ENCODE data around the gene P3H2.

P3H2 gene

DNA sequence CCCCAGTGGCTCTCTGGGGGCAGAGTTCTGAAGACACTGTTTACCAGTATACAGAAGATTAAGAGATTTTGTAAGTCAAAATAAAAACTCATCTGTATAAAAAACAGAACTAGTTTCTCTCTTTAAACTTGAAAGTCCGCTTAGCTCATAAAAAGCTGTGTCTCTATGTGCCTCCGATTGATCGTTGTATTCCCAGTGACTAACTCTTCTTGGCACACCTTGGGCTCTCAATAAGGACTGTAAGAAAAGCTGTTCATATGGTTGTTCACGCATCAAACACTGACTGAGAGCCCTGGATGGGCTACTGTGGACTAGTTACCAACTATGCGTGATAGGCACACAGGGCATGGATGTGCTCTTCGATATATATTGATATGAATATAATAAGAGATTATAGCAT, 107.9 kb downstream of the P3H2 start:
- DNase-seq, result no peak

DNA sequence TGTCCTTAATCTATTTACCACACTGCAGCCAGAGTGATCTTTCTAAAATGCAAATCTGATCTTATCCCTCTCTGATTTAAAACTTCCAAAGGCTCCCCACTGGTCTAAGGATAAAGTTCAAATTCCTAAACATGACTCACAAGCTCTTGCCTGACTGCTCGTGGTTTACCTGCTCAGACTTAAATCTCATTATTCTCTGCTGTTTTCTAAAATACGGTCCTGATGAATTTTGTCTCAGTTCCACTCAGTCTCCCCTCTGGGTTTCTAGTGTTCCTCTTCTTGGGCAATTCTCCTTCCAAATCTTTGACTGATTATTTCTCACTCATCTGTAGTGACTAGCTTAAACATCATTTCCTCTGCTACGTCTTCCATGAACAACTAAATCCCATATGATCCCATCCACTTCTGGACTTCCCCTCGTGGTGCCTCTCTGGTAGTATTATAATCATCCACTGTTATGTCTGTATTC, 108.3 kb downstream of the P3H2 start:
- no peak for DNase-seq

DNA sequence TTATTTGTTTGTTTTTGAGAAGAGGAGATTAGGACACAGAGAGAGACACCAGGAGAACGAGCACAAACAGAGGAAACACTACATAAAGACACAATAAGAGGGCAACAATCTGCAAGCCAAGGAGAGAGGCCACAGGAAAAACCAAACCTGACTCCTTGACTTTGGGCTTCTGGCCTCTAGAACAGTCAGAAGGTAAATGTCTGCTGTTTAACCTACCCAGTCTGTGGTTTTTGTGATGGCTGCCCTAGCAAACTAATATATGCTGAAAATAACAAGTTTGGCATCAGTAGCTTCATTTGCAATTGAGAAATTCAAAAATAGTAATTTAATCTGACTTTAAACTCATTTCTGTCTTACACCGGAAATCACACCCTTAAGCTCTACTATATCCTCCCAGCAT, 110.2 kb downstream of the P3H2 start:
- DNase-seq, result no peak

DNA sequence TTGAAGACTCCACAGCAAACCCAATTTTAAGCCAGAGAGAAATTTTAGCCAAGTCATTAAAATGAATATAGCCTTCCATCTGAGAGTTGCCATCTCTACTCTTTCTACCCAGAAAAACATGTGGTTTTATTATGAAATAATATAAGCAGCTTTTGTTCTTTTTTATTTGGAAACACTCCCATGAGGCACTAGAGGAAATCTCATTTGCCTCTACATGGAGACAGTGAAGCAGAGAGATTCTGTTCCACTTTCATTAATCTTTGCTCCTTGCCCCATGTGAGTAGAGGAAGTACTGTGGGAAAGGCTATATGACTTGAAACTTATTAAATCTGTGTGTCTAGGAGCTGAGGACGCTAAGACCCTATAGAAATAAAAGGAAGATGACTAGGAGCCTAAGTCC, 111.1 kb downstream of the P3H2 start:
- DNase-seq, result no peak

DNA sequence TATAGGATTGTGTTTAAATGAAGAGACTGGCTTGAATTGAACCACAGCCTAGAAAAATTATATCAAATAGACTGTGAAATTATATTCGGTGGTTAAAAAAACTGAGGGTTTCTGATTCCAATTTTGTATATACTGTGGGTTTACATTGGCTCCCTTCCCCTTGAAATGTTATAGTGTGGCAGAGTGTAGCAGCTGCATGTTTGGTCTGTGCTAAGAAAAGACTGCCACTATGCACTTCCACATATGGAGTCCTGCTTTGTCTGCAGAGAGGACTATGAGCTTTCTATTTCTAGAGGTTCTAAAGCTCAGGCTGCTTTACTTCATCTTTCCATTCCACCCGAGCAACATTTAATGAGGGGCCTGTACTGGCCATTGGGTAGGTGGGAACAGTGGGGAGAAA, 112.3 kb downstream of the P3H2 start:
- DNase-seq, result no peak

DNA sequence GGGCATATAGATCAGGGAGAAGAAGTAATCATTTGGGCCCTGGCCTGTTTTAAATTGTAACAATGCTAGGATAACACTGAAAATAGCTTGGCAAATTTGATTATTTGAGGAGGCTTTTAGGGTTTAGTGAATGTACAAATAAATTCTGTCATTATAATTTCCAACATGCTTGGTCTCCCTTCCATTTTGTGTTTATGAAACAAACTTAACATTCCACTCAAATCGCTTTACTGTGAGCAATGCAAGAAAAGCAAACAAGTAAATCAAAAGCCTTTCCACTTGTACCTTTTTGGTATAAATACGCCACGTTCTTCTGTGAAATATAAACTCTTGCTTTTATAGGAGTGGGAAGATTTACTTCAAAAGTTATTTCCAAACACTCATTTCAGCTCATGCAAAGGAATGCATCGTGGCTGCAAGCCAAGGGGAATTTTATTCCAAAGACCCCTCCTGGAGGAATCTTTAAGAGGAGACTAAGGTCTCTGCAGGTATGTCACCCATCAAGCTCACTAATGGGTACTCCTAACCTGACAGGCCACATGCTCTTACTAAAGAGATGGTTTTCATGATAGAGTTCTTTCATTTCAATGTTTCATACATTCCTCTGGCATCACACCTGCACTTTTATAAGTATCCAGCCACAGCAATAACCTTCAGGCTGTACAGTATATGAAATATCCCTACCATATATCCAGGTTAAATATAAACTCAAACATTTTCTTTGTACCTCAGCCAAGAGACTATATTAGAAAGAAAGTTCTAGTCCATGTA, 115.2 kb downstream of the P3H2 start:
- DNase-seq, result no peak

DNA sequence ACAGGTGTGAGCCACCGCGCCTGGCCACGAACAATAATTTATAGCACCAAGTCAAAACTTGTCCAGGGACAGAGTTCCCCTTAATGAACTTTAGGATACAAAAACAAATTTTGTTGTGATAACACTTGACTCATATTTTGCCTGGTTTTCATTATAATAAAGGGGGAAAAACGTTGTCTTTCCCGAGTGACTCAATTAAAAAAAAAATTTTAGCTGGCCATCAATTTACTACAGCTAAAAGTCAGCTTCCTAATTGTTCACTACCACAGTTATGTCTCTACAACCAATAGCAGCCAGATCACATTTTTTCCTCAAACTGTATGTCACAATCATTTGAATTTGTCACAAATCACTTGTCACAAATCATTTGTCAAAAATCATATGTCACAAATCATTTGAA, 116.0 kb downstream of the P3H2 start:
- DNase-seq, result no peak

DNA sequence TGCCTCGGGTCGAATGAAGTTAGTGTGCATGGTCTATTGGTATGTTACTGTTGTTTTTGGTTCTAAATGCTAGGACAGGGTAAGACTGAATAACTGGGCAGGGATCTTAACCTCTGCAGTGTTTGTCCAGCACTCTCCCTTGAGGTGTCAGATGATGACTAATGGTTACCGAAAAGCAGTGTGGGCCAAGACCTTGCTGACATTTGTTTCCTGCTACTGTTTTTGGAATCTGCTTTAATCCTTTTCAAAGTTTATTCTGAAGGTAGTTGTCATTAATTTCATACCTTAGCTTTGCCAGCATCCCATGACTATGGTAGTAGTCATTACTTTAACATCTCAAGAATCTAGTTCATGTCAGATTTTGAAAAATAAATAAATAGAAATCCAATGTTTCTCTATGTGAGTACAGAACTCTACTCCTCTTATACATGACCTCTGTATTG, 117.0 kb downstream of the P3H2 start:
- DNase-seq, result no peak

DNA sequence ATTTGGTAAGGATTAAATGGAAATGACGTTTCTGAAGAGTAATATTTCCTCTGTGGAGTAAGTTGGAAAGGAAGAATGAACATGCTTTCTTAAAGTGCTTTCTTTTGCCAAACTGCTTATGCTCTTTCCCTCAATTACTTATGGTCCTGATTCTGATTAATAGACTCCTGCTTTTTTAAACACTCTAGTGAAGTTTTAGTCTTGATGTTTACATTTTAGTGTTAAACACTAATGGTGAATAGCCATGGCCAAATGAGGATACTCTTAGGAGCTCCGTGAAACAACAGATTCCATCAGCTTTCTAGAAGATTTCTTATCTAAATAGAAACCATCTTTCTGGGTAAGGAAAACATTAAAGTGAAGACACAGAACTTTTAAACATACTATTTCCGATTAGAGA, 117.6 kb downstream of the P3H2 start:
- DNase-seq, result no peak

DNA sequence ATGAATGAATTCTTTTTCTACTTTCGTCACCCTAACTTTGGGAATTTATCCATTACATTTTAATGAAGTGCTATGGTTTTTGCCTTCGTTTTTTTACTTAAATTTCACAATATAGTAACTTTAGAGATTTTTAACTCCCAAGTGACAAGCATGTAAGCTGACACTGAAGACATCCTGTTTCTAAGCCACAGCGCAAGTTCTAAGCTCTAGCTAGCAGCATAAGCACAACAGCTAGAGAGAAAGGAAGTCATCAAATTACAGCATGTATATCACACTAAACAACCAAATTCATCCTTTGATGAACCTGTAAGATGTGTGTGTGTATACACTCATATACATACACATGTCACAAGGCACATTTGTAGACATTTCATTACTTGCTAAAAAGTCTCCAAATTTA, 119.3 kb downstream of the P3H2 start:
- DNase-seq, result no peak

DNA sequence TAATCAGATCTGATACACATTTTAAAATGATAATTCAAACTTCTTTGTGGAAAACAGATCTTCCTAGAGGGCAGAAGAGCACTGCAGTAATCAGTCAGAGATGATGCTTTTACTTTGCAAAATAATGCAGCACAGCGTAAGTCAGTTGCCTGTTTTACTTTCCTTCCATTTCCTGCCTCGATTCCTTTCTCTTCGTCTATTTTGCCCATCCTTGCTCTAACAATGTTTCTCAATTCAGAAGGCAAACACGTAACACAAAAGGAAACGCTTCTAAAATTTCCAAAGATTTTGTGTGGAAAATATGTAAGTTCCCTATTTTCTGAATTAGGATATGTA, 119.9 kb downstream of the P3H2 start:
- DNase-seq, result no peak

DNA sequence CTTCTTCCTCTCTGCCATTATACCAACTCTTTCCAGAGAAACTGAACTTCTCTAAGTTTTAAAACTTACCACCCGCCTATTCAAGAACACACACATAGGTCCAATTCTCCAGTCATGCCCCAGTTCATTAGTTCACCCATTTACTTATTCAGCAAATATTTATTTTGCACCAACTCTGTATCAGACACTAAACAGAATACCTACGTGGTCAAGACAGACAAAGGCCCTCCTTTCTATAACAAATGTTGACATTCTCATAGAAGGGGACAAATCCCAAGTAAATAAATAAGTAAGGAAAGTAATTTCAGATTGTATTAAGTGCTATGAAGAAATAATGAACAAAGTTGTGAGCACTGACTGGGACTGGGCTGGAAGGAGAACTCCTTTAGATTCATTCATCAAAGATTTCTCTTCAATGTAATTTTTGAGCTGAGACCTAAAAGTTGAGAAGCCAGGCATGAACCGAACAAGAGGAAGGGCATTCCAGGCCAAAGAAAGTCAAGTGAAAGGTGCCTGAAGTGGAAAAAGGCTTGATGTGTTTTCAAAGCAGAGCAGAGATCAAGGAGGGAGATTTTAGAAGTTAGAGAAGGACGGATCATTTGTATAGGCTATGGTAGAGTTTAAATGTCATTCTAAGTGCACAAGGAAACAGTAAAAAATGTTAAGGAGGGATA, 120.4 kb downstream of the P3H2 start:
- no peak for DNase-seq

DNA sequence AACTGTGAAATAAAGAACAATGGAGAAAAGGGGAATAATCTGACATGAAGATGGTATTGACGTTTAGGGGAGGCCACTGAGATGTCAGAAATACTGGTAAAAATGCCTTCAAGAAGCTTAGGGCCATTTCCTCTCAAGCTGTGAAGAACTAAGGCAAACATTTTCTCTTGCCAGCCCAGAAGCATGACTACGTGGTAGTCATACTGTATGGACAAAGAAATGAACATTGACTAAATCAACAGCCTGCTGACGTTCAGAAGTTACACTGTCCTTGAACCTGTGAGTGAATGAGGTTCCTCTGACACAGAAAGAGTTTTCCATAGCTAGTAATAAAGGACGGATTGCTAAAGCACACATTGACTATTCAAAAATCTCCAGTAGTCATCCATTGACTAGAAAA, 121.0 kb downstream of the P3H2 start:
- no peak for DNase-seq

DNA sequence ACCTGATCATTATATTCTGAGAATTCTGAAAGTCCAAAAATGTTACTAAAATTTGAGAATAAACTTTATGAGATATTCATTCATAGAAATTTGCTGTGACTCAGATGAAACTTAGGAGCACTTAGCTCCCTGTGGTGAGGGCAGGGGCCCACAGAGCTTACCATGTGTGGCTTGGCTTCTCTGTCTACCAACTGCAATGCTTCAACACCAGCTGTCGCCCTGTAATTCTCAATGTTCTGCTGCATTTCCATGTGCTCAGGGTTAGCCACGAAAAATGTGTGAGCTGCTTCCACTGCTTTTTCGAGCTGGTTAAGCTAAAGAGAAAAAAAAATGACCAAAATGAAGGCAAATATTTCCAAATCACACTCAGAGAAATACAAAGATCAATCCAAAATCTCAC, 125.6 kb downstream of the P3H2 start:
- no peak for DNase-seq

DNA sequence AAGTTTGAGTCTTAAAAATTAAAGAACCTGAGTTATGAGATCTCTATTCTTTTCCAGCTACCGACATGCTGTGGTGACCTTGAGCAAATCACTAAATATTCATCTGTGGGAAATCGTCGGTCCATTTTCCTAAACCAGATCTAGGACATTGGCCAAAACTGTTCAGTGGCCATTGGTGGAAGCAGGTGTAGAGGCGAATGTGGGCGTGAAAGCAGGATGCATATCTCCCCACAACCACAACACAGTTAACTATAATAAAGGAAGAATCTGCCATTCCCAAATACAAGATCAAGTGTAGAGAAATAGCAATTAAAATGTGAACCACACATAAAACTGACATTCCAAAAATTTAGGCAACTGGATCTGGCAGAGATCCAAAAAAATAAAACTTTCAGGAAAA, 129.9 kb downstream of the P3H2 start:
- DNase-seq, result no peak

DNA sequence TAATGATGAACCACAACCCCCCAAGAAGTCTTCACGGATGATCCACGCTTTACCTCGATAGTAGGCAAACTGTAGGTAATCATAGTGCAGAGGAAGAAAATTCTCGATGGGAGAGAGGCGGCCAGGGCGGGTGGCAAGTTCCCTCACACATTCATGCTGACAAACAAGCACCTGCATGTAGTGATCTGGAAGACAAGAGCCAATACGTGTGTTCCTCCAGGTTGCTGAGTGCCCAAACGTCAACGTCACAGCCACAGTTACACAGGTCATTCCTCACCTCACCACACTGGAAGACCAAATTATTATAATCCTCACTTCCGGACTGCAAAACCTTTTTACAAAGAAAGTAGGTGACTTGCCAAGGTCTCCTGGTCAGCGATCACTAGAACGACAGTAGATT, 131.8 kb downstream of the P3H2 start:
- DNase-seq, result no peak

DNA sequence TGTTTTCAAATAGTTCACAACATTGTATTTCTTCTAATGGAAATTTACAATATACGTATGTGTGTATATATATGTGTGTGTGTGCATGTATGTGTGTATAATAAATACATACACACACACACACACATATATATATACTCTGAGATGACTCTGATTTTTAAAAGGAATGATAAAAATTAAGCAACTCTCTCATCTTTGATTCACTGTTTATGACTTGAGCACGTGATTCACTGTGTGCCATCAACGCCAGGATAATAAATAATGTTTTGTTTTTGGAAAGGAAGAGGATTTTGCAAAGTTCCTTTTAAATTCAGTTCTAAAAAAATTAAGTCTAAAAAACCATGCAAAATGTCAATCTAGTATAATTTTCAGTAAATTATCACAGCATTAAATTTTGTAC, 132.4 kb downstream of the P3H2 start:
- DNase-seq, result no peak

DNA sequence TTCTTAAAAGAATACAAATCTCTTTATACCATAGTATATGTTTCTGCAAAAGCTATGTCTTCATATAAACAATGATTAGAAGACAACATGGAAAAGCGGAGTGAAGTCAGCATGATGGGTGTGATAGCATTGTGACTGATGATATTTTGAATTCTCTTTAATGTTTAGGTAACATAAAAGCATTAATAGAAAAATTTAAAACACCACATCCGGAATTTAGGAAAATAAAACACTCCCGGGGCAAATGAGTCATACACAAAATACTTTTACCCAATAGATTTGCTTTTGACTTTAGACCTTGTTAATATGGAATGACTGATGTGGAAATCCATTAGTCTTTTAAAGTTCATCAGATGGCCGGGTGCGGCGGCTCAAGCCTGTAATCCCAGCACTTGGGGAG, 134.7 kb downstream of the P3H2 start:
- DNase-seq, result no peak

DNA sequence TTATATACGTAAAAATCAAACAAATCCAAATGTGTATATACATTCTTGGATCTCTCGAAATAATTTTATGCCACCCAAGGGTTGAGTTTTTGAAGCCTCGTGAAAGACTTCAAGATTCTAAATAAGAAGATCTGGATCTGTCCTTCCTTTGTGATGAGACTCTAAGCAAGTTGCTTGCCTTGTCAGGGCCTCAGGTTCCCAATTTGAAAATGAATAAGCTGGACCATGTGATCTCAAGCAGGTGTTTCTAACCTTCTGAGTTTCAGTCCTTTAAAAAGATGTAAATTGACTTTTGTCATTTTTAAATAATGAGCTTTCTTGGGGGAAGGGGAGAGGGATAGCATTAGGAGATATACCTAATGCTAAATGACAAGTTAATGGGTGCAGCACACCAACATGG, 137.1 kb downstream of the P3H2 start:
- DNase-seq, result no peak

DNA sequence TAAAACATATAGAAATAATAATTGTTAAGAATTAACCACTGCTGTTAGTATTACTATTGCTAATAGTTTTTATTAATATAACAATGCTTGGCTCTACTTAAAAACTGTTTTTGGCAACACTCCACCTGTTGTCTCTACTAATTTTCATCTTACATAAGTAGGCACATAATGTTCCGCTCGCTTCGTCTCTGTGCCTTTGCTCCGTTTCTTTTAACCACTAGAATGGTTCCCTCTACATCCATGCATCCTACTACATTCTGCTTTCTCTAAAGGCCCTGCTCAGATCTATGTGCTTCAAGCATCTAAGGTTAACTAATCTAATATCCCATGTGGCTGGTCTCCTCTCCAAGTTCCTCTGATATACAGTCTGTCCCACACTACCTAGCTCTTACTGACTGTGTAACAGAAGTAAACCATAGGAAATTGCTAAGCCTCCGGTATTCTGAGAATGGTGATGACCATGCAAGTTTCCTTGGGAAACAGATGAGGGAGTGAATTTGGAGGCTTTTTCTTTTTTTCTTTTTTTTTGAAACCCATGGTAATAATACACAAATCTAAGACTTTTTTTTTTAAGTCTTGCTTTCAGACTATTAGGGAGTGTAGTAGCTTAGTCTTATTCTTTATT, 138.3 kb downstream of the P3H2 start:
- no peak for DNase-seq

DNA sequence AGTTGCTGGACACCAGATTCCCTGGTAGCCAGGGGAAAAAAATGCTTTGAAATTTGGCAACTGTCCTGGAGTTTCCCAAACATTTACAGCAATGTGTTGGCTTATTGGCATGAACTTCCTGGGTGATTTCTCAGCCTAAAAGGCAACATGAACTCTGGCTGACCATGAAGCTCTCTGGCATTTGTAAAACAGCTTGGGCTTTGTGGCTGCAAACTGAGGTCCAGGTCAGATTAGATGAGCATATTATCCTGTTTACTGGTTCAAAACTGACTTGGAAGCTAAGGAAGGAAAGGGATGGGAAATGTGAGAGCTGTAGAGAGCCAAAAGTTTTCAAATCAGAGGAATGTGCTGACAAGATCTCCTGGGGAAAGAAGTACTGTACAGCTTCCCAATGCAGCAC, 139.0 kb downstream of the P3H2 start:
- no peak for DNase-seq

DNA sequence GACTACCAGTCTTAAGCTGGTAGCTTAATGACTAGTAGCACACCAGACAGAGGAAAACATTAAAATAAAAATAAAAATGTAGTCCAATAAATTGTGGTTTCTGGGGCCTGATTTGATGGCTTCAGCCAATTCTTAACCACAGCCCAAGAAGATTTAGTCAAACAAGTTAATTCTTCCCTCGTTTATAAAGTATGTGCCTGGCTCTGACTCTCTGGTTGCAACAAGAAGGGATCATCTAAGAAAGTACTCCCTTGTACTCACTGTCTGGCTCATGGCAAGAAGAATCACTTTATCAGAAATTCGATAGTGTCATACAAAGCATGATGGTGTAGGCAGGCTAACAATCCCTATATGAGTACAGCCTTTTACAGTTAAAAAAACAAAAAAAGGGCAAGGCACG, 141.9 kb downstream of the P3H2 start:
- no peak for DNase-seq

DNA sequence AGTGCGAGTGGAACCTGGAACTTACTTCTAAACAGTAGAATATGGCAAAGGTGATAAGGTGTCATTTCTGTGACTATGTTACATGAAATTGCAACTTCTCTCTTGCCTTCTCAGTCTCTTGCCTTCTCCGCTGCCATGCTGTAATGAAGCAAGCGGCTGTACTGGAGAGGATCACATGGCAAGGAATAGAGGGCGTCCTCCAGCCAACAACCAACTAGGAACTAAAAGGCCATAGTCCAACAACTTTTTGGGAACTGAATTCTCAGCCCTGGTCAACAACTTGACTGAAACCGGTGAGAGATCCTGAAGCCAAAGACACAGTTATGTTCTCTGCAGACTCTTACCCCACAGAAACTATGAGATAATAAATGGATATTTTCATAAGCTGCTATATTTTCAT, 143.5 kb downstream of the P3H2 start:
- no peak for DNase-seq

DNA sequence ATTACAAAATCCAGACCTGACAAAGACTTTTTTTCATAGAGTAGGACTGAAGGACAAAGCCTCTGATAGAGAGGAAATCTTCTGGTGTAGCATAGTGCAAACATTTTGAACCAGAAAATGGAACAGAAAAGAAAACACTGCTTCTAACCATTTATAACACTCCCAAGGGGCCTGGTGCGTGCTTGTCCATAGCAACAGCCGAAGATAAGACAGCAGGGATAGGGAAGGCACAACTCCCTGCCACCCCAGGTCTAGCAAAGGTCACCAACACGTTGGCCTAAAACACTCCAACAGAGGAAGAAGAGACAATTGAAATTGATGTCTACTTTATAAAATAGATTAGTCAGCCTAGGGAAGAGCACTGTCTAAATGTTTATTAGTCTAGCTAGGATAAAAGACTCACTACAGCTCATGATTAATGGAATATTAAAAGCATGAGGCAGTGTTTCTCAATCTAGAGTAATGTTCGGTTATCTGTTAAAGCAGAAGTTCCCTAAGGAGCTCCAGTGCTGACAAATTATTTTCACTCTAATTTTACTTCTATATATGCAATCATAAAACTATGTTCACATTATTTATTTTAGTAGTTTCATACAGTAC, 145.2 kb downstream of the P3H2 start:
- DNase-seq, result no peak
